ENCODE measurements around the gene CHST13.

CHST13 gene

GRCh38 chr3:126523745-126524428, at the start of gene CHST13:
CHST13 (plus strand) TSS chr3:126524155; CDS start chr3:126524333, 178 bp downstream.
- DNase-seq = no peak

- no peak for DNase-seq
Measured at GRCh38 chr3:126474498-126475412, 49.2 kb upstream of the CHST13 start.

GRCh38 chr3:126475413-126476114, 48.4 kb upstream of the CHST13 start, which contains the start of gene ZXDC:
ZXDC (minus strand) TSS chr3:126475891; CDS start chr3:126475865, 26 bp downstream.
- peak; percentile 58 for DNase-seq

GRCh38 chr3:126476166-126477060, 47.5 kb upstream of the CHST13 start:
- no peak for DNase-seq

- no peak for DNase-seq
Measured at GRCh38 chr3:126477061-126477380, 46.9 kb upstream of the CHST13 start.

- no peak for DNase-seq
Measured at GRCh38 chr3:126478581-126479310, 45.2 kb upstream of the CHST13 start.

GRCh38 chr3:126479642-126480041, 44.3 kb upstream of the CHST13 start:
- DNase-seq = no peak

GRCh38 chr3:126480206-126480605, 43.7 kb upstream of the CHST13 start:
- no peak for DNase-seq

GRCh38 chr3:126480861-126481260, 43.1 kb upstream of the CHST13 start:
- DNase-seq = no peak

- no peak for DNase-seq
Measured at GRCh38 chr3:126481808-126482502, 42.0 kb upstream of the CHST13 start.

- DNase-seq = no peak
Measured at GRCh38 chr3:126482503-126483255, 41.3 kb upstream of the CHST13 start.

GRCh38 chr3:126483321-126483761, 40.6 kb upstream of the CHST13 start:
- no peak for DNase-seq

- DNase-seq = no peak
Measured at GRCh38 chr3:126484148-126484547, 39.8 kb upstream of the CHST13 start.

- no peak for DNase-seq
Measured at GRCh38 chr3:126484662-126485061, 39.3 kb upstream of the CHST13 start.

- DNase-seq = no peak
Measured at GRCh38 chr3:126485176-126485897, 38.6 kb upstream of the CHST13 start.

GRCh38 chr3:126485956-126486355, 38.0 kb upstream of the CHST13 start:
- DNase-seq = no peak

GRCh38 chr3:126486360-126486847, 37.6 kb upstream of the CHST13 start:
- no peak for DNase-seq

- DNase-seq = no peak
Measured at GRCh38 chr3:126487151-126487771, 36.7 kb upstream of the CHST13 start.

- DNase-seq = no peak
Measured at GRCh38 chr3:126488185-126488584, 35.8 kb upstream of the CHST13 start.

Measured in NCI-H1048 (cell line).